PFSK-1 (cell line): ENCODE results near the gene GABRP.

Source experiments
- FOXP2 ChIP-seq: optimal IDR thresholded peaks from 2 replicates; pipeline ENCODE3; 2011; ENCODE audit warnings: borderline replicate concordance, control low read depth, inconsistent platforms; ENCODE audit not compliant: insufficient read depth; ENCODE audit errors: extremely low read length, extremely low read depth
- POLR2AphosphoS5 ChIP-seq: IDR thresholded peaks from 2 replicates; pipeline ENCODE4 v1.6.1; 2012; ENCODE audit warnings: low read depth, mild to moderate bottlenecking, control low read depth, low read length, moderate library complexity
- REST ChIP-seq, 2 experiments: IDR thresholded peaks; 2 replicates each; pipeline versions ENCODE4 v1.6.1 to v1.8.0; 2011 to 2012; ENCODE audit warnings: low read depth in 2 of 2, low read length in 2 of 2, control low read depth in 1 of 2, inconsistent platforms in 1 of 2, mild to moderate bottlenecking in 1 of 2, moderate library complexity in 1 of 2; ENCODE audit not compliant: insufficient read depth in 1 of 2
- SIN3A ChIP-seq: IDR thresholded peaks from 2 replicates; pipeline ENCODE4 v1.6.1; 2012; ENCODE audit warnings: mild to moderate bottlenecking, low read length, moderate library complexity, borderline replicate concordance; ENCODE audit not compliant: insufficient read depth
- TAF1 ChIP-seq: IDR thresholded peaks from 2 replicates; pipeline ENCODE4 v1.6.1; 2012; ENCODE audit warnings: low read length, control low read depth, borderline replicate concordance; ENCODE audit not compliant: insufficient read depth

The GABRP gene

DNA sequence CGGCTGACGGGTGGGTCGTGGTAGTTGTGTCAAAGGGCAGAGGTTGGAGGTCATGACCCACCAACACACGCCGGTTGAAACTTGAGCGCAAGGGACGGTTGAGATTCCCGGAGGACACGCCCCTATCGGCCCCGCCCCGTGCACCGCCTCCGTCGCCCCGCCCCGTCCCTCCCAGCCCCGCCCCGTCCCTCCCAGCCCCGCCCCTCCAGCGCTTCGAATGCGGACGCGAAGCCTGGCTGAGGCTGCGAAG lies 78.1 kb downstream of the GABRP start:
- no peak for TF ChIP-seq FOXP2
- TF ChIP-seq REST (IDR thresholded peaks at IDR 0.05; ENCODE audit: insufficient read depth in 1 of 2, low read depth in 2 of 2, low read length in 2 of 2), result no peak
- no peak for TF ChIP-seq POLR2AphosphoS5
- no peak for TF ChIP-seq TAF1
- TF ChIP-seq SIN3A, result no peak

DNA sequence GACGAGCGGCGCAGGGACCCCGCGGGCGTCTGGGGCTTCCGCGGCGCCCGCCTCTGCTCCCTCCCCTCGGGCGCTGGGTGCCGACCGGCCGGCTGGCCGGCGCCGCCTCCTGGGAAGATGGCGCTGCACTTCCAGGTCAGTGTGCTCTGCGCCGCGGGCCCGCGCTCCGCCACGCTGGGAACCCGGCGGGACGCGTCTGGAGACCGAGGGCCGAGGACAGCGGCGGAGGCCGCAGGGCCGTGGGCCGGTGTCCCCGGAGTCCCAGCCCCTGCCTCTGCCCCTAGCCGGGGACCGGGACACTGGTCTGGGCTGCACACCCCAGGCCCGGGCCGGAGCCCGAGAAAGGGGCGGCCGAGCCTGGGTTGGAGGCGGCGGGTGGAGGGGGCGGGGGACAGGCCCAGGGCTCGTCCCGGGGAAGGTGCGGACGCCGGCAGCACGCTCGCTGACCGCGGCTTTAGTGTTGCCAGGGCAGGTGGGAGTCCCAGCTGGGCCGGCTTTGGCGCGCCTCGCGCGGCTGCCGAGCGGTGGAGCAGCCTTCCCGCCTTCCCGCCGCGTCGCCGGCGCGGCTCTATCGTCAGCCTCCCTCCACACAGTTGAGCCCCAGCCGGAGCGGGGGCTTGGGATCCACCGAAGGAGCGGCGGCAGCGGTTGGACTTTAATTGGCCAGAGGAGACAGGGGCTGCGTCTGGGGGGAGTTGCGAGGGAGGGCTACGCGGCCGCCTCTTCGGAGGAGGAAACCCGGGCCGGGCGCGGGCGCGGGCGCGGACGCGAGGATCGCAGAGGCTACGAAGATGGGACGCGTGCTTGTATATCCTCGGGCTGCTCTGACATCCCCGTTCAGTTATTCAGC lies 78.6 kb downstream of the GABRP start, which contains the start of gene RANBP17:
Gene RANBP17 (plus strand): TSS at position 102 of the 850 bp plus-strand sequence.
- TF ChIP-seq FOXP2 (no peak), SIN3A (no peak), TAF1 (no peak), POLR2AphosphoS5 (no peak), REST (IDR thresholded peaks at IDR 0.05; ENCODE audit: insufficient read depth in 1 of 2, low read depth in 2 of 2, low read length in 2 of 2) (no peak)

DNA sequence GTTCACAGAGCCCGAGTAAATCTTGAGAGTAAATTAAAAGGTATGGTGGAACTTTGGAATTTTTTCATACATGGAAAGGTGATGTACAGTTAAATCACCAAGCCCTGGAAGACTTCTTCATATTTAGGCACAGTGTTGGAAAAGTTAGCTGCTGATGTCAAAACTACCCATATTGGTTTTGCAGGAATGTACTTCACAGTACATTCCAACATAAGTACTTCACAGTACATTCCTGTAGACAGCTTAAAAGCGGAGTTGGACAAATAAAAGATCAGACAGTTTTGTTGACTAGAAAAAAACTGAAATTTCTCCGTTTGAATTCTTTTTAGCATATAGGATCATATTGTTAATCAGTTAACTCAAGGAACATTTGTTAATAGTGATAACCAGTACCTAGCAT lies 80.1 kb downstream of the GABRP start:
- TF ChIP-seq FOXP2, result no peak
- TF ChIP-seq REST (IDR thresholded peaks at IDR 0.05; ENCODE audit: insufficient read depth in 1 of 2, low read depth in 2 of 2, low read length in 2 of 2), result no peak
- no peak for TF ChIP-seq TAF1
